ENCODE results near the gene FAIM2.

FAIM2 gene

DNA sequence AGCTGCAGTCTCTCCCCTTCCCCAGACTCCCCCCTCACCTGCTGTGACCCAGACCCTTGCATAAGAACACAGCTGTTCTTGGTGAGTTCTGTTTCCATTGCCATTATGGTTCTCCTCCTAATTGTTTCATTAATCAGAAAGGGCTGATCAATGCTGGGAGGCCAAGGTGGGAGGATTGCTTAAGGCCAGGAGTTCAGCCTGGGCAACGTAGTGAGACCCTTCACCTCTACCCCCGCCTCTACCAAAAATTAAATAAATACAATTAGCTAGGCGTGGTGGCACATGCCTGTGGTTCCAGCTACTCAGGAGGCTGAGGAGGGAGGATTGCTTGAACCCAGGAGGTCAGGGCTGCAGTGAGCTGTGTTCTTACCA is 17.2 kb upstream of the FAIM2 start:
- no peak overlapping the region for H3K4me3 ChIP-seq (ENCODE audit: low read depth, low read length)

DNA sequence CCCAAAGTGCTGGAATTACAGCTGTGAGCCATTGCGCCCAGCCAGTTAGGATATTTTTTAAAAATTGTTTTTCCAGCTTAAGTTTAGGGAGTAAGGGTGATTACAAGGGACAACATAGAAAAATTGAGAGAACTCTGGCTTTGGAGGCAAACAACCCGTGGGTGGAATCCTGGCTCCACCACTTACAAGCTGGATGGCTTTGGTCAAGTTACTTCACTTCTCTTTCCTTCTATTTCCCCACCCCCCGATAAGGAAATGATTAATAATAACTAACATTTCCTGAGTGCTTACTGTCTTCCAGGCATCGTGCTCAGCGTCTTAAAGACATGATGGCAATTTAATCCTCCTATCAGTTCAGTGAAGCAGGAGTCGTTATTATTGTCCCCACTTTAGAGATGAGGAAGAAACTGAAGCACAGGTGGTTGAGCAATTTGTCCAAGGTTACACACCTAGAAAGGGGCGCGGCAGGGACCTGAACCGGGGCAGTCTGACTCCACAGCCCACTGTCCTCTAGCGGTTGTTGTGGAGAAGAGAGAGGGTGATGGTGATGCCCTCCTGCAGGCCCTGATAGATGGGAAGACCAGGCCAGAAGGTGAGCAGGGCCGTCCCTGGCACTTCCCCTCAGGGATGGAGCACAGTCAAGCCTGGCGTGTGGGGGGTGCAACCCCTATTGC is 16.7 kb upstream of the FAIM2 start:
- H3K4me3 ChIP-seq (ENCODE audit: low read depth, low read length), result no peak overlapping the region

DNA sequence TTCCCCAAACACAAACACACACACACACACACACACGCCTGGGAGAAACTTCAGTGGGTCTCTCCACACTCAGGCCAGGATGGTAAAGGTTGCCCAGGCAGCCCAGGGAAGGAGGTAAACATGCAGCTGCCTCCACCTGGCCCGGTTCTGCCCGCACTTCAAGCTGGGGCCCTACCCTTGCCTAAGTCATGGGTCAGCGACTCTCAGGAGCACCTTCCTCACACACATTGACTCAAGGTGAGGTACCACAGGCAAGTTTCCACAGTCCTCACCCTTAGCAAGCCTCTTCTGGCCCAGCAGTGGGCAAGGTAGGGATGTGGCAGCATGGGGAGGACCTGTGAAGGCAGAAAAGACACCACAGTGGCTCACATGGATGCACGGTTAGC is 14.1 kb upstream of the FAIM2 start:
- no peak overlapping the region for H3K4me3 ChIP-seq (ENCODE audit: low read depth, low read length)

DNA sequence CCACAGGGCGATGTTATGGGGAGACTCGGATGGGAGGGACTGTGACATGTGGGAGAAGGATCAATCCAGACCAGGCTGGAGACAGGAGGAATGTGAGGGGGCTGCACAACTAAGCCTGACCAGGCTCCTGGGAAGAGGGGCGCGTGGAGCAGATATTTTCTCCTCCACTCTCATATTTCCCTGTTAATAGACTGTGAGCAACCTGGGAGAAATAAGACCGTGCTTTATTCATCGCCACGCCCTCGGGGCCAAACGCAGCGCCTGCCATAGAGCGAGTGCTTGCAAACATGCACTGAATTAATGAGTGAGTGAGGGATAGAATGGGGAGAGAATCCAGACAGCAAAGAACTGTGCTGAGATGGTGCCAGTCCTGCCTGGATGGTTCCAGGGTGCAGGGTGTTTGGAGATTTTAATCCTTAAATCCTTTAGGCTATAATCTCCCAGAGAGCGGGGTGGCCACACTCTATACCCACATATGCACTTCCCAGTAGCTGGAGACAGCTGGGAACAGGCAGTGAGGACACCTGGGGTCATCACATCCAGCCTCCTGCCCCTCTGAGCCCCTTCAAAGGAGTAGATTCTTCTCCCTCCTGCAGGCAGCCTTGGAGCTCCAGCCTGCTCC is 13.6 kb upstream of the FAIM2 start:
- H3K4me3 ChIP-seq (ENCODE audit: low read depth, low read length), result no peak overlapping the region

DNA sequence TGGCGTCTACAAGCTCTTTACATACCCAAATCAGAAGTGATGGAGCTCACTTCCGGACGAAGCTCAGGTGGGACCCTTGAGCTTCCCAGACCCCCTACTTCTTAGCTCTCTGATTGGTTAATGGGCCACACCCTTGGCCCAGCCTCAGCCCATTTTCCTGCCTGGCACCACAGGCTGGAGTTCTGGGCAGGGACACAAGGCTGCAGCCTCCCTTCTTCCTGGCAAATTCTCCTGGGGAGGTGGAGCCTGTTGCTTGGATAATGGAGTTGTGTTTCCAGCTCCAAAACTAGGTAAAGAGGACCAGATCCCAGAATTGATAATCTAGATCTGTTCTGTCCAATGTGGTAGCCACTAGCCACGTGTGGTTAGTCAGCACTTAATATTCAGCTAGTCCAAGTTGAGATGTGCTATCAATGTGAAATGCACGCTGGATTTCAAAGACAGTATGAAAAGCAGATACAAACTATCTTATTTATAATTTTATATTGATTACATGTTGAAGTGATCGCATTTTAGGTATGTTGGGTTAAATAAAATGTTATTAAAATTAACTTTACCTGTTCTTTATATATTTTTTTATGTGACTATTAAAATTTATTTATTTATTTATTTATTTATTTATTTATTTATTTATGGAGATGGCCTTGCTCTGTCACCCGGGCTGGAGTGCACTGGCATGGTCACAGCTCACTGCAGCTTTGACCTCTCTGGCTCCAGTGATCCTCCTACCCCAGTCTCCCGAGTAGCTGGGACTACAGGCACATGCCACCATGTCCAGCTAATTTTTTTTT is 12.6 kb upstream of the FAIM2 start:
- no peak overlapping the region for H3K4me3 ChIP-seq (ENCODE audit: low read depth, low read length)

DNA sequence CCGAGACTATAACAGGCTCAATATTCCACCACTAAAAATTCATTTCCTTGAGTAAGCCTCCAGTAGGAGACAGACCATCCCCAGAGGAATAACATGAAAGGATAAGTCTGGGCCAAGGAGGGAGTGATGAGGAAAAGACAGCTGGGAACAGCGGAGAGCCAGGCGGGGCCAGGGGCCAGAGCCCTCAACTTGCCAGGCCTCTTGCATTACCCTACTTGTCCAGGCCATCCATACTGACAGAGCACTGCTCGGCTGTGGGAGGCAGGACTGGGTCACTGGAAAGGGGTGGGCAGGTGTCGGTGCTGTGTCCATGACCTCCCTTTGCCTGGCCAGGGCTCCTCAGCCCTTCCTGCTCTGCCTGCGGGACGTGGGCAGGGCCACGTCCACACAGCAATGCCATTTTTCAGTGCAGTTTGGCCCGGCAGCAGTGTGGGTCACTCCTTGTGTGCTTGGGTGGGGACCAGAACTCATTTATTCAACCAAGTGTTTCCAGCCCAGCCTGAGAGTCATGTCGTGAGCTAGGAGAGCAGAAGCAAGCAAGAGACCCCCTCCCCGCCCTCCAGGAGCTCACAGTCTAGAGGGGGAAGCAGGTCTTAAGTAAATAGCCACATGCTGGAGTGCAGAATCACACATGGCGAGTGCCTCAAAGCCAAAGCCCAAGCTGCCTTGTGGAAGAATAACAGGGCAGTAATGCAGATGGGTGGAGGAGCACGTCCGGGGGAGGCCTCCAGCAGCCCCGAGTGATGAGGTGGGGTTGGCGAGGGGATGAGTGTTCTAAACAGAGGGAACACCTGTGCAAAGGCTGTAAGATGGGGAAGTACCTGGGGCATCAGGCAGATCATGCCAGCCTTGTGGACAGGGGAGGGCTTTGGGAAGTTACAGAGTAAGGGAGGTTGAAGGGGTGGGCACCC is 8.9 kb upstream of the FAIM2 start:
- H3K4me3 ChIP-seq (ENCODE audit: low read depth, low read length), result no peak overlapping the region

DNA sequence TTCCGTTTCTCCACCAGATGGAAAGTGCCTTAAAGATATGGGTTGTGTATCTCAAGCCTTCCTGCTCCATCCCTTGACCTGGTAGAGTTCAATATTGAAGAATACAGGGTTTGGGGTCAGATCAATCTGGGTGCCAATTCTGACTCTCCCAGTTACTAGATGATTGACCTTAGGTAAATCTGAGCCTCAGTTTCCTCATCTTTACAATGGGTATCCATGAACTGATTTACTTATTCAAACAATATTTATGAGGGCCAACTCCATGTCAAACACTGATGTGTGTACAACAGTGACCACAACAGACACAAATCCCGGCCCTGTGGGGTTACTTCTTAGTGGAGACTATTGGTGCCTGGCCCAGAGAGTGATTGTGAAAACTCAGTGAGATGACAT is 7.5 kb upstream of the FAIM2 start:
- no peak overlapping the region for H3K4me3 ChIP-seq (ENCODE audit: low read depth, low read length)

DNA sequence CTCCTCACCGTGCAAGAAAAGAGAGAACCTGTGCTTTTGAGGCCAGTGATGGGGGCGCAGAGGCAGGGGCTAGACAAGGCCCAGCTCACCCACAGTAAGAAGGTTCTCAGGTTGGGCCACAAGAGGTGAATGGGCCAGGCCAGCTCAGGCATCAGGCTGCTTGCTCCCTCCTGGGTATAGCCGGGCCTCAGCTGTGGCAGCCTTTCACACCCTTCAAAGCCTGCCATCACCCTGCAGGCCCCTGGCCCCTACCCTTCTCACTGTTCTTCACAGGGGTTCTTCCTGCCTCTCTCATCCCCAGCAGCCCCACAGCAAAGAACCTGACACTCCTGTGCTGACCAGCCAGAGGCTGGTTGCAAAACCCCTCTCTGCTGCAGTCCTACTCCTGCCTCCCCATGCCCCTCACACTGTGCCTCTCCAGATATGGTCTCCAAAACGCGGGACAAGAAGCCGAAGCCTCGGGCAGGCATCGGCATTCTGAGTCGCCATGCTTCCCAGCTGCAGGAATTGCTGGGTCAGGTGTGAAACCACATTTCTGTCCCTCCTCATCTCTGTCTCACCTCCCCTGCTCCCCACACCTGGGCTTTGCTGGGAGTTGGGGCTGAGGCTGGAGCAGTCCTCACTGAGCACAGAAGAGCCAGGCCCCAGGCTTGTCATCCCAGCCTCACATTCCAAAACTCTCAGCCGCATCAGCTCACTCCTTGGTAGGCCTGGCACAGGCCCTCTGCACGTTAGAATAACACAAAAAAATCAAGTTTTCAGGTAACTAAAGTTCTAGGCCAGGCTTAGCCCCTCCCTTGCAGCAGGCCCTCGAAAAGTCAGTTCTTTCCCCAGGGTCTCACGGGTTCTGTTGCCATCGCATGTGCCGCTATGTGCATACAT is 6.9 kb upstream of the FAIM2 start:
- no peak overlapping the region for H3K4me3 ChIP-seq (ENCODE audit: low read depth, low read length)

DNA sequence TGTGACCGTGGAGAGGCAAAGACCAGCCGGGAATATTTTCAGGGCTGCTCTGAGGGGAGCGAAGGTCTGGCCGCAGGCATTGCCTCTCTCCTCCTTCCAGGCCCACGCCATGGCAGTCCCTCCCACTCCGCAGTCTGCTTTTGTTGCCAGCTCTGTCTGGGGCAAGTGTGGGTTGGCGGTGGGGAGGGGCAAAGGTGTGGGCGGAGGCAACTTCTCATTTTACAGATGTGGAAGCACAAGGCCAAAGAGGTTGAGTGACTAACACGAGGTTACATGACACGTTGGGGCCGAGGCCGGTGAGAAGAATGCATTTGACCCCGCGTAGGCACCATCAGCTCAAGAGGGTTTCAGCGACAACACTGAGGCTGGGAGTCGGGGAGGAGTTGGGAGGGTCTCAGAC is 6.1 kb upstream of the FAIM2 start:
- H3K4me3 ChIP-seq (ENCODE audit: low read depth, low read length), result no peak overlapping the region

DNA sequence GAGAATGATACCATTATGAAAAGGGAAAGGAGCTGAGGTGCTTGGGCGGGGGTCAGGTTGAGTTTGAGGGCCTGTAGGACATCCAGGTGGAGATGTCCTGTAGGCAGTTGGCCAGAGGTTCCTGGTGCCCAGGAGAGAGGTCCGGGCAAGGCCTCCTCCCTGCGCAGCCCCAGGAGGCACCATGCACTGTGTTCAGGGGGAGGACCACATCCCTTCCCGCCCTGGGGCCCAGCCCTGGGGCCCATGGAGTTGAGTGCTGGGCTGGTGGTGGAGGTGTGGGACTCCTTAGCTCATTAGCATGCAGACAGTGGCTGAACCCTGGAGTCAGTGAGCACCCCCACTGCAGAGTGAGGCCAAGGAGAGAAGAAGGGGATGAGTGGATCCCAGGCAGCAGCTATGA is 5.7 kb upstream of the FAIM2 start:
- no peak overlapping the region for H3K4me3 ChIP-seq (ENCODE audit: low read depth, low read length)

DNA sequence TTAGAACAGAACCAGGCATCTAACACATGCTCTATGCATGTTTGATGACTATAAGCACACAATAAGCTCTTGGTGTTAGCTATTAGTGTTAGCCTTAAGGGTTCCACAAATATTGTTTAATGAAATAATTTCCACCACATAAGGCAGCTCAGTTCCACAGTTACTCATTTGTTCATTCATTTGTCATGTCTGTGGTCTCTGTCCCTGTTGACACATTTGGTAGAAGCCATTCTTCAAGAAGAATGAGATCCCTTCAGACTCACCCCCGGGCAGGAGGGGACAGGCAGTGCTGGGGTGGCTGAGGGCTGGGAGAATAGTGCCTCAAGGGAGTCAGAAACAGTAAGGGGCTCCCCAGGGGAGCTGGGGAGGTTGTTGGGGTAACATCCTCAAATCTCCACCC is 3.7 kb upstream of the FAIM2 start:
- H3K4me3 ChIP-seq (ENCODE audit: low read depth, low read length), result no peak overlapping the region

DNA sequence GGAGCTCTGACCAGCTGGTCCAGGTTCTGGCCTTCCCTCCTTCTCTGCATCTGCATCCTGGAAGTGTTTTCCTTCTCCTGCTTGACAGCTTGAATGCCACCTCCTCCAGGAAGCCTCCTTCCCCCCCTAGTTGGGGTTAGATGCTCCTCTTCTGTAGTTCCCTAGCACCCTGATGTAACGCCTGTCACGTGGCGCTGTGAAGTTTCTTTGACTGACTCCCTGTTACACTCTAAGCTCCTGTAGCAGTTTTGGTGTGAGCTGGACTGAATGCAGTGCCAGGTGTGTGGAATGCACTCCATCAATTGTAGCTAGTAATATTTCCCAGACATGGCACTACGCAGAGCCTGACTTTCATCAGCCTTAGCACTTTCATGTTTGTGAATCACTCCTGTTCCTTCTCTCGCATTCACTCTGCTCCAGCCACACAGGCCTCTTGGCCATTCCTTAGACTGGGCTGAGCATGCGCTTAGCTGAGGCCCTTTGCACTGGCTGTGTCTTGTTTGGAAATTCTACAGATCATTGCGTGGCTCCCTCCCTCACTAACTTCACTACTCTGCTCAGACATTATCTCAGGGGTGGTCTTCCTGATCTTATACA is 2.1 kb upstream of the FAIM2 start:
- no peak overlapping the region for H3K4me3 ChIP-seq (ENCODE audit: low read depth, low read length)

DNA sequence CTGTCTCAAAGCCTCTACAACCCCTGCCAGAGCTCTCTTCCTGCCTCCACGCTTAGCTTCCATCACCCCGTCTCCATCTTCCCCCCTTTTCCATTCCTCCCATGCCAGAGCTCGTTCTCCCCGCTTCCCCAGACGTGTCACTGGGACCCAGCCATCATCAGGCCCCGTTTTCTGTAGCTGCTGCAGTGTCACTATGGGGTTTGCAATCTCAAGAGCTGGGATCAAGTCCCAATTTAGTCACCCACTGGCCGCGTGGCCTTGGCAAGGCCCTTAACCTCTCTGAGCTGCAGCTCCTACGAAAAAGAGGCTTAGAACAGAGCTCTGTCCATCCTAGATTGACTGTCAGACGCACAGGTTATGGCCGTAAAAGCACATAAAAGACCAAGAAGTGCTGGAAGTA is 901 bp upstream of the FAIM2 start:
- no peak overlapping the region for H3K4me3 ChIP-seq (ENCODE audit: low read depth, low read length)

DNA sequence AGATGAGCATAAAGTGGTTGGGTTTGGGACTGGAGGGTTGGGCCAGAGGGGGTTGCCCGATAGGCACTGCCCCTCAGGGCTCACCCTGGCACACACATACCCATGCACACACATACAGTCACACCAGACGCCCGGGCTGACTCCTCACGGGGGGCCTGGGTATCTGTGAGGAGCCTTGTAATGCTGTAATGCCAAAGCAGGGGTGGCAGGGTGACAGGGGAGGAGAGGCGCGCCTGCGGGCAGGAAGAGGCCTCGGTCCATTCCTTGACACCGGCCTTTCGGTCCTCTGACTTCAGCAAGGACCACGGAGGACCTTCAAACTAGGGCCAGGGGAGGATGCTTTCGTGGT is 375 bp downstream of the FAIM2 start:
- H3K4me3 ChIP-seq (ENCODE audit: low read depth, low read length), result no peak overlapping the region

DNA sequence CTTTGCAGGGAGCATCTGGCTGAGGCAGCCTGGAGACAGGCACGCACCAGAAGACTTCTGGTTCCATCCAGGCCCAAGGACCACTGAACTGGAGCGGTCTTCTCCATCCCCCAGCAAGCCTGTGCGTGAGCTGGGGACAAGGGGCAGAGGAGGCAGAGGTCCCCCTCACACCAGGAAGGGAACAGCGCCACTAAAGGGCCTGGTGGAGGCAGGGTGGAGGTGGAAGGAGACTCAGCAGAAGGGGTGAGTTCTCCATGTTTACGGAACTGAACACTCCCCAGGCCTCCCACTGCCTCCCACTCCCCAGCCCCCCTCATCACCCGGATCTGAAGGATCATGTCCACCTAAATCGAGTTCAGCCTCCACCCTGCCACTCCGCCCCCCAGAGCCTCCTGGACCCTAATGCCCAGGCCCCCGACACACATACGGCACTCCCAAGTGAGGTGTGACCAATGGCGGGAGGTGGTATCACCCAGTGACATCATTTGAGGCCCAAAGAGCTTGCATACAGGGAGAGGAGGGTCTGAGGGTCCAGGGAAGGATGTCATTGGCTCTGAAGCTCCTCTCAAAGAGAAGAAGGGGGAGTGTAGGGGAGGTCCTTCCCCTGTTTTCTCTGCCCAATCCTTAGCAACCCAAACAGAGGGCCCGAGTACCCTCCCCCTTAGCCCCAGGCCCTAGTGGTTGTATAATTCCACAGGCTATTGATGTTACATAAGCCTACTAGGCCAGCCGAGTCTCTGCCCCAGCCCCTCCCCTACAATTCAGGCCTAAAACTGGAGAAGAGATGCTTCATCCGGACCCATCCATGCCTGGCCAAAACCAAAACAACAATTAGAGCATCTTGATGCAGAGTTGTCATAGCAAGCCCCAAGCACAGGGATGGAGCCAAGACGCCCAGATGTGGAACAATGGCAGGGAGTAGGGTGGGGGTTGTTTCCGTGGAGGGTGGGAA is 1.0 kb downstream of the FAIM2 start:
- no peak overlapping the region for H3K4me3 ChIP-seq (ENCODE audit: low read depth, low read length)

DNA sequence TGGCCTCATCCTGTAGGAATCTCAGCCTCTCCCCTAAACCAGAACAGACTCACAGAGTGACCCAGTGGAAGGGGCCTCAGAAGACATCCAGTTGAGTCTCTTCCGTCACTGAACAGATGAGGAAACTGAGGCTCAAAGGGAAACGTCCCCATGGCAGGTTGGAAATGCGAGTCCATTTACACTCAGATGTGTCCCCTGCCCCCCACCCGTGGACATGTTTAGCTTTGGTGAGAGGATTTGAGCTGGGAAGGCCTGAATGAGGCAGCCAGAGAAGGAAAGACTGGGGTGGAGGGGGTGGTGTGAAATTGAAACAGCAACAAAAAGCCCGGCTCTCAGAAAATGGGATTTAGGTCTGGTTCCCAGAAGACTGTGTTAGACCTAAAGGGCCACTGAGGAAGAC is 1.7 kb downstream of the FAIM2 start:
- no peak overlapping the region for H3K4me3 ChIP-seq (ENCODE audit: low read depth, low read length)

DNA sequence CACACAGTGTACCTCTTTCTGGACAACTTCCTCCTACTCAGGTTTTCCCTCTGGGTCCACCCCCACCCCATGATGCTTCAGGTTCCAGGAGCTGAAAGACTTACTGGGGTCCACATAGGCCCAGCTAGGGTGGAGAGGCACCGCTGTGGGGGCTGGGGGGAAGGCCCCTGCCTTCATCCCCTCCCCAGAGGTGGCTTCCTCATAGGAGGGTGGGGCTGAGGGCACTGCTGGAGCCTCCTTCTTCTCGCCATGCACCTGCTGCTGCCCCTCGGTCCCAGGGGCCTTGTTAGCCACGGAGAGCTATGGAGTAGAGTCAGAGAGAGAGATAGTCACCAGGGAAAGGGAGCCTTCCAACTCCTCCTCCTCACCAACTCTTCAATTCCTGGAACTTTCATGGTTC is 2.7 kb downstream of the FAIM2 start:
- no peak overlapping the region for H3K4me3 ChIP-seq (ENCODE audit: low read depth, low read length)

DNA sequence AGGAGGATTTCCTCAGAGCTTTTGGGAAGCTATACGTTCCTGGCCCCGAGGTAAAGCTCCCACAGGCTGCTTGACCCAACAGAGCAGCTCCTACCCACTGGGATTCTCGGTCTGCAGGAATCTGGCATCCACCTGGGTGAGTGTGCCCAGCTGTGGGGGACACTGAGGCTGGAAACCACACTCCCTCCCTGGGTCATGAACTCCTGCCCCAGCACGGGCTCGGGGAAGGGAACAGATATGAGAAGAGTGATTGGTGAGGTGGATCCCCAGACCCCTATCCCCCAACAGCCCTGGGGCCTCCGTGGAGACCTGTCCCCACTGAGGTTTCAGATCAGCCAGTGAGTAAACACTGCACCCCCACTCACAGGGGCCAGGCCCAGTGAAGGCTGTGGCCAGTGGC is 3.3 kb downstream of the FAIM2 start:
- no peak overlapping the region for H3K4me3 ChIP-seq (ENCODE audit: low read depth, low read length)

DNA sequence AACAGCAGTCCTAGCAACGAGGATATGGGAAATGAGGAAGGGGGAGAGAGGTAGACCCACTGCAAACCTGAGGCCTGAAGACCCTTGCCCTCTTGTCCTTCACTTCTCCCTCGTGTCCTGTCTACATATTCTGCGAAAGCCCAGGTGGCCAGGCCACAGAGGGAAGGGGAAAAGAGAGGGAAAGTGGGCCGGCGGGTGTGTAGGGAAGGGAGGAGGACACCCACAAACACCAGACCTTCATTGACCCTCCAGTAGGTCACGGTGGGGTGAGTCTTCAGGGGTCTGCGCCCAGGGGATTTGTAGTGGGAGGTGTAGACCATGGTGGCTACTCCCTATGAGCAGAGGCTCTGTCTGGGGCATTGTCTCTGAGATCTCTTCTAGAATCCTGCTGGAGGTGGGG is 3.8 kb downstream of the FAIM2 start:
- H3K4me3 ChIP-seq (ENCODE audit: low read depth, low read length), result no peak overlapping the region

Data from iPS-11a (cell line).